ENCODE data around the gene UPP2. TPM values are rescaled to one million over a fixed set of nuclear protein-coding genes. Genes with fewer than 3 reads are reported as not detected.

UPP2 gene
- total and polyA plus RNA-seq, 9 of the 15 experiments (the other 6 are each of a cell fraction or from before 2014, with no cell fraction given) = not detected

DNA sequence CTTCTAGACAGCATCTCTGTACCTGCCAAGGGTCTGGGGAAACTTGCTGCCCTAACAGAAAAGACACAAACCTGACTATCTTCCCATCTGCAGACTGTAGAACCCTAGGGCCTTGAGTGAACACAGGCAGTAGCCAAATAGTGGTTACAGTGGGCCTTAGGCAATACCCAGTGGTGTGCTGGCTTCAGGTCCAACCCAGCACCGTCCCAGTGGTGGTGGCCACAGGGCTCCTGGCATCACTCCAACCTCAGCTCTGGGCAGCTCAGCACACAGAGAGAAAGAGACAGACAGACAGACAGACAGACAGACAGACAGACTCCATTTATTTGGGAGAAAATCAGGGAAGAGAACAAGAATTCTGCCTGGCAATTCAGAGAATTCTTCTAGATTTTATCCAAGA, 29.3 kb upstream of the UPP2 start (continued):
- TF ChIP-seq, protein P1, sequence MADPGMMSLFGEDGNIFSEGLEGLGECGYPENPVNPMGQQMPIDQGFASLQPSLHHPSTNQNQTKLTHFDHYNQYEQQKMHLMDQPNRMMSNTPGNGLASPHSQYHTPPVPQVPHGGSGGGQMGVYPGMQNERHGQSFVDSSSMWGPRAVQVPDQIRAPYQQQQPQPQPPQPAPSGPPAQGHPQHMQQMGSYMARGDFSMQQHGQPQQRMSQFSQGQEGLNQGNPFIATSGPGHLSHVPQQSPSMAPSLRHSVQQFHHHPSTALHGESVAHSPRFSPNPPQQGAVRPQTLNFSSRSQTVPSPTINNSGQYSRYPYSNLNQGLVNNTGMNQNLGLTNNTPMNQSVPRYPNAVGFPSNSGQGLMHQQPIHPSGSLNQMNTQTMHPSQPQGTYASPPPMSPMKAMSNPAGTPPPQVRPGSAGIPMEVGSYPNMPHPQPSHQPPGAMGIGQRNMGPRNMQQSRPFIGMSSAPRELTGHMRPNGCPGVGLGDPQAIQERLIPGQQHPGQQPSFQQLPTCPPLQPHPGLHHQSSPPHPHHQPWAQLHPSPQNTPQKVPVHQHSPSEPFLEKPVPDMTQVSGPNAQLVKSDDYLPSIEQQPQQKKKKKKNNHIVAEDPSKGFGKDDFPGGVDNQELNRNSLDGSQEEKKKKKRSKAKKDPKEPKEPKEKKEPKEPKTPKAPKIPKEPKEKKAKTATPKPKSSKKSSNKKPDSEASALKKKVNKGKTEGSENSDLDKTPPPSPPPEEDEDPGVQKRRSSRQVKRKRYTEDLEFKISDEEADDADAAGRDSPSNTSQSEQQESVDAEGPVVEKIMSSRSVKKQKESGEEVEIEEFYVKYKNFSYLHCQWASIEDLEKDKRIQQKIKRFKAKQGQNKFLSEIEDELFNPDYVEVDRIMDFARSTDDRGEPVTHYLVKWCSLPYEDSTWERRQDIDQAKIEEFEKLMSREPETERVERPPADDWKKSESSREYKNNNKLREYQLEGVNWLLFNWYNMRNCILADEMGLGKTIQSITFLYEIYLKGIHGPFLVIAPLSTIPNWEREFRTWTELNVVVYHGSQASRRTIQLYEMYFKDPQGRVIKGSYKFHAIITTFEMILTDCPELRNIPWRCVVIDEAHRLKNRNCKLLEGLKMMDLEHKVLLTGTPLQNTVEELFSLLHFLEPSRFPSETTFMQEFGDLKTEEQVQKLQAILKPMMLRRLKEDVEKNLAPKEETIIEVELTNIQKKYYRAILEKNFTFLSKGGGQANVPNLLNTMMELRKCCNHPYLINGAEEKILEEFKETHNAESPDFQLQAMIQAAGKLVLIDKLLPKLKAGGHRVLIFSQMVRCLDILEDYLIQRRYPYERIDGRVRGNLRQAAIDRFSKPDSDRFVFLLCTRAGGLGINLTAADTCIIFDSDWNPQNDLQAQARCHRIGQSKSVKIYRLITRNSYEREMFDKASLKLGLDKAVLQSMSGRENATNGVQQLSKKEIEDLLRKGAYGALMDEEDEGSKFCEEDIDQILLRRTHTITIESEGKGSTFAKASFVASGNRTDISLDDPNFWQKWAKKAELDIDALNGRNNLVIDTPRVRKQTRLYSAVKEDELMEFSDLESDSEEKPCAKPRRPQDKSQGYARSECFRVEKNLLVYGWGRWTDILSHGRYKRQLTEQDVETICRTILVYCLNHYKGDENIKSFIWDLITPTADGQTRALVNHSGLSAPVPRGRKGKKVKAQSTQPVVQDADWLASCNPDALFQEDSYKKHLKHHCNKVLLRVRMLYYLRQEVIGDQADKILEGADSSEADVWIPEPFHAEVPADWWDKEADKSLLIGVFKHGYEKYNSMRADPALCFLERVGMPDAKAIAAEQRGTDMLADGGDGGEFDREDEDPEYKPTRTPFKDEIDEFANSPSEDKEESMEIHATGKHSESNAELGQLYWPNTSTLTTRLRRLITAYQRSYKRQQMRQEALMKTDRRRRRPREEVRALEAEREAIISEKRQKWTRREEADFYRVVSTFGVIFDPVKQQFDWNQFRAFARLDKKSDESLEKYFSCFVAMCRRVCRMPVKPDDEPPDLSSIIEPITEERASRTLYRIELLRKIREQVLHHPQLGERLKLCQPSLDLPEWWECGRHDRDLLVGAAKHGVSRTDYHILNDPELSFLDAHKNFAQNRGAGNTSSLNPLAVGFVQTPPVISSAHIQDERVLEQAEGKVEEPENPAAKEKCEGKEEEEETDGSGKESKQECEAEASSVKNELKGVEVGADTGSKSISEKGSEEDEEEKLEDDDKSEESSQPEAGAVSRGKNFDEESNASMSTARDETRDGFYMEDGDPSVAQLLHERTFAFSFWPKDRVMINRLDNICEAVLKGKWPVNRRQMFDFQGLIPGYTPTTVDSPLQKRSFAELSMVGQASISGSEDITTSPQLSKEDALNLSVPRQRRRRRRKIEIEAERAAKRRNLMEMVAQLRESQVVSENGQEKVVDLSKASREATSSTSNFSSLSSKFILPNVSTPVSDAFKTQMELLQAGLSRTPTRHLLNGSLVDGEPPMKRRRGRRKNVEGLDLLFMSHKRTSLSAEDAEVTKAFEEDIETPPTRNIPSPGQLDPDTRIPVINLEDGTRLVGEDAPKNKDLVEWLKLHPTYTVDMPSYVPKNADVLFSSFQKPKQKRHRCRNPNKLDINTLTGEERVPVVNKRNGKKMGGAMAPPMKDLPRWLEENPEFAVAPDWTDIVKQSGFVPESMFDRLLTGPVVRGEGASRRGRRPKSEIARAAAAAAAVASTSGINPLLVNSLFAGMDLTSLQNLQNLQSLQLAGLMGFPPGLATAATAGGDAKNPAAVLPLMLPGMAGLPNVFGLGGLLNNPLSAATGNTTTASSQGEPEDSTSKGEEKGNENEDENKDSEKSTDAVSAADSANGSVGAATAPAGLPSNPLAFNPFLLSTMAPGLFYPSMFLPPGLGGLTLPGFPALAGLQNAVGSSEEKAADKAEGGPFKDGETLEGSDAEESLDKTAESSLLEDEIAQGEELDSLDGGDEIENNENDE (IDR thresholded peaks at IDR 0.05; ENCODE audit: low read depth, low read length) = no peak
- TF ChIP-seq NELFE (IDR thresholded peaks at IDR 0.05; ENCODE audit: insufficient read depth, insufficient read length) (no peak), STAG1 (CRISPR knock-in tag; IDR thresholded peaks at IDR 0.05; ENCODE audit: borderline replicate concordance) (no peak), ZBTB17 (CRISPR knock-in tag; IDR thresholded peaks at IDR 0.05) (no peak), ZNF232 (CRISPR knock-in tag; IDR thresholded peaks at IDR 0.05) (no peak), BACH1 (tag; IDR thresholded peaks at IDR 0.05) (no peak), SMC3 (conservative IDR thresholded peaks at IDR 0.05; ENCODE audit: insufficient read depth, low read depth, low read length) (no peak), ZSCAN32 (CRISPR knock-in tag; IDR thresholded peaks at IDR 0.05) (no peak), RFX7 (CRISPR knock-in tag; IDR thresholded peaks at IDR 0.05) (no peak)
- TF ChIP-seq, protein P2, sequence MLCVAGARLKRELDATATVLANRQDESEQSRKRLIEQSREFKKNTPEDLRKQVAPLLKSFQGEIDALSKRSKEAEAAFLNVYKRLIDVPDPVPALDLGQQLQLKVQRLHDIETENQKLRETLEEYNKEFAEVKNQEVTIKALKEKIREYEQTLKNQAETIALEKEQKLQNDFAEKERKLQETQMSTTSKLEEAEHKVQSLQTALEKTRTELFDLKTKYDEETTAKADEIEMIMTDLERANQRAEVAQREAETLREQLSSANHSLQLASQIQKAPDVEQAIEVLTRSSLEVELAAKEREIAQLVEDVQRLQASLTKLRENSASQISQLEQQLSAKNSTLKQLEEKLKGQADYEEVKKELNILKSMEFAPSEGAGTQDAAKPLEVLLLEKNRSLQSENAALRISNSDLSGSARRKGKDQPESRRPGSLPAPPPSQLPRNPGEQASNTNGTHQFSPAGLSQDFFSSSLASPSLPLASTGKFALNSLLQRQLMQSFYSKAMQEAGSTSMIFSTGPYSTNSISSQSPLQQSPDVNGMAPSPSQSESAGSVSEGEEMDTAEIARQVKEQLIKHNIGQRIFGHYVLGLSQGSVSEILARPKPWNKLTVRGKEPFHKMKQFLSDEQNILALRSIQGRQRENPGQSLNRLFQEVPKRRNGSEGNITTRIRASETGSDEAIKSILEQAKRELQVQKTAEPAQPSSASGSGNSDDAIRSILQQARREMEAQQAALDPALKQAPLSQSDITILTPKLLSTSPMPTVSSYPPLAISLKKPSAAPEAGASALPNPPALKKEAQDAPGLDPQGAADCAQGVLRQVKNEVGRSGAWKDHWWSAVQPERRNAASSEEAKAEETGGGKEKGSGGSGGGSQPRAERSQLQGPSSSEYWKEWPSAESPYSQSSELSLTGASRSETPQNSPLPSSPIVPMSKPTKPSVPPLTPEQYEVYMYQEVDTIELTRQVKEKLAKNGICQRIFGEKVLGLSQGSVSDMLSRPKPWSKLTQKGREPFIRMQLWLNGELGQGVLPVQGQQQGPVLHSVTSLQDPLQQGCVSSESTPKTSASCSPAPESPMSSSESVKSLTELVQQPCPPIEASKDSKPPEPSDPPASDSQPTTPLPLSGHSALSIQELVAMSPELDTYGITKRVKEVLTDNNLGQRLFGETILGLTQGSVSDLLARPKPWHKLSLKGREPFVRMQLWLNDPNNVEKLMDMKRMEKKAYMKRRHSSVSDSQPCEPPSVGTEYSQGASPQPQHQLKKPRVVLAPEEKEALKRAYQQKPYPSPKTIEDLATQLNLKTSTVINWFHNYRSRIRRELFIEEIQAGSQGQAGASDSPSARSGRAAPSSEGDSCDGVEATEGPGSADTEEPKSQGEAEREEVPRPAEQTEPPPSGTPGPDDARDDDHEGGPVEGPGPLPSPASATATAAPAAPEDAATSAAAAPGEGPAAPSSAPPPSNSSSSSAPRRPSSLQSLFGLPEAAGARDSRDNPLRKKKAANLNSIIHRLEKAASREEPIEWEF (CRISPR knock-in tag; IDR thresholded peaks at IDR 0.05) = no peak

Measured in K562 (cell line).